GM20000 (cell line): ENCODE data around the gene CALHM2.

Experiments
- DNase-seq: peaks from one replicate; pipeline ENCODE4 v3.0.0; 2012; ENCODE audit warnings: low spot score
- CTCF ChIP-seq: IDR thresholded peaks from 2 replicates; pipeline ENCODE4 v1.5.1; 2012; ENCODE audit warnings: mild to moderate bottlenecking, control low read depth; ENCODE audit errors: extremely low read depth, missing control alignments

The CALHM2 gene

GRCh38 chr10:103463499-103463898 lies 11.3 kb upstream of the CALHM2 start:
- DNase-seq, result no peak

GRCh38 chr10:103459615-103460014 lies 7.4 kb upstream of the CALHM2 start:
- no peak for DNase-seq
- no peak for TF ChIP-seq CTCF

More at GRCh38 chr10:103463499-103463898, 11.3 kb upstream of the CALHM2 start:
- TF ChIP-seq CTCF, result no peak

- DNase-seq, result peak; percentile 87
- TF ChIP-seq CTCF, result no peak
These were observed 6.5 kb upstream of the CALHM2 start, which contains the start of gene CALHM1 for GRCh38 chr10:103458720-103459119. CALHM1 (minus strand) TSS chr10:103458900; CDS start chr10:103458751, 149 bp downstream.

GRCh38 chr10:103457896-103458583 lies 5.9 kb upstream of the CALHM2 start:
- DNase-seq, result no peak
- TF ChIP-seq CTCF, result no peak

GRCh38 chr10:103457176-103457712 lies 5.1 kb upstream of the CALHM2 start:
- TF ChIP-seq CTCF, result no peak
- DNase-seq, result no peak

GRCh38 chr10:103456074-103456660 lies 4.0 kb upstream of the CALHM2 start:
- TF ChIP-seq CTCF, result no peak

GRCh38 chr10:103455235-103455634 lies 3.1 kb upstream of the CALHM2 start:
- no peak for TF ChIP-seq CTCF
- no peak for DNase-seq

More at GRCh38 chr10:103456074-103456660, 4.0 kb upstream of the CALHM2 start:
- no peak for DNase-seq
